Liver (tissue), 9 donors: ENCODE measurements around the gene EEA1. TPM values are rescaled to one million over a fixed set of nuclear protein-coding genes. Genes with fewer than 3 reads are reported as not detected.

Experiments used
- DNase-seq: peaks from one replicate; pipeline ENCODE4 v3.0.0-alpha.2; 2017; ENCODE audit warnings: low spot score
- H3K27ac ChIP-seq, 2 donors: one replicate each; pipeline ENCODE4 v1.7.0; 2013; ENCODE audit warnings: inconsistent platforms in 2 of 2, low read length in 2 of 2, control low read depth in 1 of 2, low read depth in 1 of 2, mild to moderate bottlenecking in 1 of 2
- H3K27me3 ChIP-seq, 4 donors: one replicate each; pipeline versions ENCODE4 v1.6.1 to v1.7.0; 2013; ENCODE audit warnings: low read length in 3 of 4, inconsistent platforms in 1 of 4, mild to moderate bottlenecking in 1 of 4, moderate library complexity in 1 of 4; ENCODE audit not compliant: control insufficient read depth in 4 of 4, insufficient read depth in 4 of 4
- H3K36me3 ChIP-seq, 4 donors: one replicate each; pipeline versions ENCODE4 v1.6.1 to v1.7.0; 2013; ENCODE audit warnings: low read length in 3 of 4, mild to moderate bottlenecking in 3 of 4, low read depth in 1 of 4, moderate library complexity in 1 of 4; ENCODE audit not compliant: control insufficient read depth in 4 of 4, insufficient read depth in 3 of 4
- H3K4me1 ChIP-seq, 4 donors: one replicate each; pipeline versions ENCODE4 v1.6.1 to v1.7.0; 2013; ENCODE audit warnings: low read length in 3 of 4, mild to moderate bottlenecking in 3 of 4, moderate library complexity in 1 of 4; ENCODE audit not compliant: control insufficient read depth in 4 of 4, insufficient read depth in 4 of 4
- H3K4me3 ChIP-seq, 3 donors: one replicate each; pipeline versions ENCODE4 v1.6.1 to v1.7.0; 2013; ENCODE audit warnings: low read length in 3 of 3, control low read depth in 1 of 3, low read depth in 1 of 3, mild to moderate bottlenecking in 1 of 3
- H3K9ac ChIP-seq, 2 donors: one replicate each; pipeline ENCODE4 v1.7.0; 2013; ENCODE audit warnings: low read length in 2 of 2, mild to moderate bottlenecking in 2 of 2, moderate library complexity in 2 of 2, control low read depth in 1 of 2, low read depth in 1 of 2
- H3K9me3 ChIP-seq, 4 donors: one replicate each; pipeline versions ENCODE4 v1.6.1 to v1.7.0; 2013; ENCODE audit warnings: low read length in 3 of 4; ENCODE audit not compliant: control insufficient read depth in 4 of 4
- FOXA1 ChIP-seq: IDR thresholded peaks from 2 replicates; pipeline ENCODE4 v1.6.1; 2016; ENCODE audit warnings: antibody characterized with exemption
- FOXA2 ChIP-seq: IDR thresholded peaks from 2 replicates; pipeline ENCODE4 v1.6.1; 2016; ENCODE audit warnings: antibody characterized with exemption
- GABPA ChIP-seq, 2 donors: IDR thresholded peaks in 1 of 2; conservative IDR thresholded peaks in 1 of 2; 2 replicates each; pipeline ENCODE4 v1.6.1; 2016; ENCODE audit warnings: antibody characterized with exemption in 2 of 2, mild to moderate bottlenecking in 1 of 2, moderate library complexity in 1 of 2
- HNF4A ChIP-seq, 2 donors: conservative IDR thresholded peaks; 2 replicates each; pipeline ENCODE4 v1.6.1; 2016; ENCODE audit warnings: antibody characterized with exemption in 2 of 2, mild to moderate bottlenecking in 2 of 2
- HNF4G ChIP-seq: IDR thresholded peaks from 2 replicates; pipeline ENCODE4 v1.6.1; 2016; ENCODE audit warnings: antibody characterized with exemption
- JUND ChIP-seq, 2 donors: IDR thresholded peaks; 2 replicates each; pipeline ENCODE4 v1.6.1; 2016; ENCODE audit warnings: antibody characterized with exemption in 2 of 2
- NR2F2 ChIP-seq: IDR thresholded peaks from 2 replicates; pipeline ENCODE4 v1.6.1; 2016; ENCODE audit warnings: antibody characterized with exemption
- RXRA ChIP-seq, 2 donors: IDR thresholded peaks; 2 replicates each; pipeline ENCODE4 v1.6.1; 2017 to 2018; ENCODE audit warnings: antibody characterized with exemption in 2 of 2, mild to moderate bottlenecking in 1 of 2
- SP1 ChIP-seq: IDR thresholded peaks from 2 replicates; pipeline ENCODE4 v1.6.1; 2018; ENCODE audit warnings: antibody characterized with exemption, mild to moderate bottlenecking
- TAF1 ChIP-seq: conservative IDR thresholded peaks from 2 replicates; pipeline ENCODE4 v1.6.1; 2016; ENCODE audit warnings: antibody characterized with exemption, mild to moderate bottlenecking
- YY1 ChIP-seq: IDR thresholded peaks from 2 replicates; pipeline ENCODE4 v1.6.1; 2016; ENCODE audit warnings: antibody characterized with exemption, mild to moderate bottlenecking
- WGBS: extraction: QIAGEN DNeasy Blood & Tissue Kit; methylation state at CpG from one replicate; pipeline ENCODE4 v1.1.7; 2013; 5-methylcytosine and 5-hydroxymethylcytosine counted together
- polyA plus RNA-seq, 2 donors: library from polyadenylated mRNA; stranded (reverse) in 1 of 2; unstranded in 1 of 2; fragments of 200-250 nt in 1 of 2; fragments of >200 nt in 1 of 2; fragmentation: Nextera tagmentation in 1 of 2; extraction: Ambion mirVana in 1 of 2; gene quantifications; one replicate each; pipeline versions ENCODE4 v1.2.1 to v1.2.3, GENCODE V29; 2013 to 2015
- total RNA-seq, 2 donors: library from RNA; depleted of rRNA; stranded (reverse); fragments of >200 nt; gene quantifications; one replicate each; pipeline ENCODE4 v1.2.3, GENCODE V29; 2014
- TF ChIP-seq, protein P1 (sequence below): IDR thresholded peaks from 2 replicates; pipeline ENCODE4 v1.6.1; 2016; ENCODE audit warnings: antibody characterized with exemption
- TF ChIP-seq, protein P2 (sequence below): IDR thresholded peaks from 2 replicates; pipeline ENCODE4 v1.6.1; 2016; ENCODE audit warnings: antibody characterized with exemption
- TF ChIP-seq, protein P3 (sequence below): IDR thresholded peaks from 2 replicates; pipeline ENCODE4 v1.6.1; 2016; ENCODE audit warnings: antibody characterized with exemption, mild to moderate bottlenecking
- TF ChIP-seq, protein P4 (sequence below): fragments of 150-350 bp; IDR thresholded peaks from 2 replicates; pipeline ENCODE4 v1.5.1; 2017; ENCODE audit warnings: improper control_type of control experiment, low read depth, low read length; ENCODE audit not compliant: missing input control
- TF ChIP-seq, protein P5 (sequence below): IDR thresholded peaks from 2 replicates; pipeline ENCODE4 v1.6.1; 2016; ENCODE audit warnings: antibody characterized with exemption
- donor health status: healthy.
- donor health status: healthy.
- donor health status: healthy.
- donor health status: healthy.
- donor health status: healthy.

Gene EEA1
- total and polyA plus RNA-seq, 4 donors = 2.5 to 15.8 (median 9.1) TPM

DNA sequence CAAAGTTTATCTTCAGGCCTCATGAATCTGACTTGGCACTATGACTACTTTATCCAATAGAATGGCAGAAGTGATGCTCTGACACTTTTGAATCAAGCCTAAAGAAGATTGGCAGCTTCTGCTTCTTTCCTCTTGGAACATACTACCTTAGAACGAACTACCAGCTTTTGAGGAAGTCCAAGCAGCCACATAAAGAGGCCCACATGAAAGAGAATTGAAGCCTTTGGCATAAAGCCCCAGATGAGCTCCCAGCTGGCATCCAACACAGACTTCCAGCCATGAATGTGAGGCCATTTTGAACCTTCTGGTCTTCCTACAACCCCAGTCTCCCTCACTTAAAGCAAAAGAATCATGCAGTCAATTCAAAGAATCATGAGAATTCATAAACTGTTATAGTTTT is 65.8 kb downstream of the EEA1 start:
- Histone ChIP-seq H3K9me3 (no peaks in the 10 kb centered on the region), H3K4me3 (no peak overlapping the region), H3K27me3 (no peaks in the 10 kb centered on the region), H3K27ac (no peak overlapping the region), H3K9ac (no peak overlapping the region), H3K4me1 (no peaks in the 10 kb centered on the region), H3K36me3 (peaks cover 0 to 4% (median 3%) of the 10 kb centered on the region in 4 donors)
- no peak for DNase-seq
- TF ChIP-seq, protein P1, sequence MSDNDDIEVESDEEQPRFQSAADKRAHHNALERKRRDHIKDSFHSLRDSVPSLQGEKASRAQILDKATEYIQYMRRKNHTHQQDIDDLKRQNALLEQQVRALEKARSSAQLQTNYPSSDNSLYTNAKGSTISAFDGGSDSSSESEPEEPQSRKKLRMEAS = no peak
- TF ChIP-seq RXRA (IDR thresholded peaks at IDR 0.05) (no peak), JUND (IDR thresholded peaks at IDR 0.05) (no peak), TAF1 (no peak), GABPA (IDR thresholded peaks at IDR 0.05 in 1 of 2, conservative IDR thresholded peaks at IDR 0.05 in 1 of 2) (no peak)
- WGBS = 78% methylated on average over 1 of the region's 1 CpG

DNA sequence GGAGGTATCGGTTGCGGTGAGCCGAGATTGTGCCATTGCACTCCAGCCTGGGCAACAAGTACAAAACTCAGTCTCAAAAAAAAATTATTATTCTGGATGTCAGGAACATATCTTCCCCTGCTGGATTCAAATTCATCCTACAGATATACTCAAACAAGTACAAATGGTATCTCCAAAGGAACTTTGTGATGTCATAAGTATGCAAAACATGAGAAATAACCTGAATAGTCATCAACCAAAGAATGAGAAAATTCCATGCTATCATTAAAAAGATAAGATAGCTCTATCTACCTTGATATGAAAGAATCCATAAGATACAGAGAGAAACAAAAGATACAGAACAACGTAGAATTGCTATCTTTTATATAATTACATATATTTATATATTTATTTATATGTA is 67.7 kb downstream of the EEA1 start:
- H3K9me3 ChIP-seq = no peaks in the 10 kb centered on the region
- no peak for DNase-seq
- H3K9ac ChIP-seq = no peak overlapping the region
- H3K27me3 ChIP-seq = no peaks in the 10 kb centered on the region
- H3K36me3 ChIP-seq = peaks cover 0 to 9% (median 5%) of the 10 kb centered on the region in 4 donors
- H3K4me3 ChIP-seq = no peak overlapping the region
- H3K4me1 ChIP-seq = no peaks in the 10 kb centered on the region
- TF ChIP-seq SP1 (no peak), YY1 (no peak), RXRA (IDR thresholded peaks at IDR 0.05) (no peak), JUND (IDR thresholded peaks at IDR 0.05) (no peak), TAF1 (no peak)
- TF ChIP-seq, protein P2, sequence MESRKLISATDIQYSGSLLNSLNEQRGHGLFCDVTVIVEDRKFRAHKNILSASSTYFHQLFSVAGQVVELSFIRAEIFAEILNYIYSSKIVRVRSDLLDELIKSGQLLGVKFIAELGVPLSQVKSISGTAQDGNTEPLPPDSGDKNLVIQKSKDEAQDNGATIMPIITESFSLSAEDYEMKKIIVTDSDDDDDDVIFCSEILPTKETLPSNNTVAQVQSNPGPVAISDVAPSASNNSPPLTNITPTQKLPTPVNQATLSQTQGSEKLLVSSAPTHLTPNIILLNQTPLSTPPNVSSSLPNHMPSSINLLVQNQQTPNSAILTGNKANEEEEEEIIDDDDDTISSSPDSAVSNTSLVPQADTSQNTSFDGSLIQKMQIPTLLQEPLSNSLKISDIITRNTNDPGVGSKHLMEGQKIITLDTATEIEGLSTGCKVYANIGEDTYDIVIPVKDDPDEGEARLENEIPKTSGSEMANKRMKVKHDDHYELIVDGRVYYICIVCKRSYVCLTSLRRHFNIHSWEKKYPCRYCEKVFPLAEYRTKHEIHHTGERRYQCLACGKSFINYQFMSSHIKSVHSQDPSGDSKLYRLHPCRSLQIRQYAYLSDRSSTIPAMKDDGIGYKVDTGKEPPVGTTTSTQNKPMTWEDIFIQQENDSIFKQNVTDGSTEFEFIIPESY = no peak
- TF ChIP-seq, protein P3, sequence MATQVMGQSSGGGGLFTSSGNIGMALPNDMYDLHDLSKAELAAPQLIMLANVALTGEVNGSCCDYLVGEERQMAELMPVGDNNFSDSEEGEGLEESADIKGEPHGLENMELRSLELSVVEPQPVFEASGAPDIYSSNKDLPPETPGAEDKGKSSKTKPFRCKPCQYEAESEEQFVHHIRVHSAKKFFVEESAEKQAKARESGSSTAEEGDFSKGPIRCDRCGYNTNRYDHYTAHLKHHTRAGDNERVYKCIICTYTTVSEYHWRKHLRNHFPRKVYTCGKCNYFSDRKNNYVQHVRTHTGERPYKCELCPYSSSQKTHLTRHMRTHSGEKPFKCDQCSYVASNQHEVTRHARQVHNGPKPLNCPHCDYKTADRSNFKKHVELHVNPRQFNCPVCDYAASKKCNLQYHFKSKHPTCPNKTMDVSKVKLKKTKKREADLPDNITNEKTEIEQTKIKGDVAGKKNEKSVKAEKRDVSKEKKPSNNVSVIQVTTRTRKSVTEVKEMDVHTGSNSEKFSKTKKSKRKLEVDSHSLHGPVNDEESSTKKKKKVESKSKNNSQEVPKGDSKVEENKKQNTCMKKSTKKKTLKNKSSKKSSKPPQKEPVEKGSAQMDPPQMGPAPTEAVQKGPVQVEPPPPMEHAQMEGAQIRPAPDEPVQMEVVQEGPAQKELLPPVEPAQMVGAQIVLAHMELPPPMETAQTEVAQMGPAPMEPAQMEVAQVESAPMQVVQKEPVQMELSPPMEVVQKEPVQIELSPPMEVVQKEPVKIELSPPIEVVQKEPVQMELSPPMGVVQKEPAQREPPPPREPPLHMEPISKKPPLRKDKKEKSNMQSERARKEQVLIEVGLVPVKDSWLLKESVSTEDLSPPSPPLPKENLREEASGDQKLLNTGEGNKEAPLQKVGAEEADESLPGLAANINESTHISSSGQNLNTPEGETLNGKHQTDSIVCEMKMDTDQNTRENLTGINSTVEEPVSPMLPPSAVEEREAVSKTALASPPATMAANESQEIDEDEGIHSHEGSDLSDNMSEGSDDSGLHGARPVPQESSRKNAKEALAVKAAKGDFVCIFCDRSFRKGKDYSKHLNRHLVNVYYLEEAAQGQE = no peak
- H3K27ac ChIP-seq = no peak overlapping the region
- 99% methylated on average over 4 of the region's 4 CpGs for WGBS

DNA sequence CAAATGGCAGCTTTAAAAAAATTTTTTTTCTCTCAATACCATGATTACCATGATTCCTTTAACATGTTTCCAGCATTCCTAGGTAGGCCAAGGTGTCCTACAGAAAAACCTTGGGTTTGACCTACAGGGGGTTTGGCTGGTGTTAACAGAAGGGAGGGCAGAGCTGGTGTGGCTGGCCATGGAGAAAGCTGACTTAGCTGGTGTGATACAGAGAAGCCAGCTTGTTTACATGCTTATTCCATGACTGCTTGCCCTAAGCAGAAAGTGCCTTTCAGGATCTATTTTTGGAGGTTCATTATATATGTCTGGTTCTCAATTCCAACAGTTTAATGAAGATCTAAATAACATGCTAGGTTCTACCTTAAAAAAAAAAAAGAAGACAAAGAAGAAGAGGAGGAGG is 68.6 kb downstream of the EEA1 start:
- Histone ChIP-seq H3K9ac (no peak overlapping the region), H3K4me3 (no peak overlapping the region), H3K27me3 (no peaks in the 10 kb centered on the region), H3K36me3 (peaks cover 0 to 9% (median 5%) of the 10 kb centered on the region in 4 donors), H3K27ac (no peak overlapping the region), H3K9me3 (no peaks in the 10 kb centered on the region), H3K4me1 (peaks cover 0 to 3% (median 0%) of the 10 kb centered on the region in 4 donors)
- no peak for TF ChIP-seq JUND (IDR thresholded peaks at IDR 0.05)
- no peak for TF ChIP-seq SP1
- TF ChIP-seq FOXA1 = no peak
- no peak for TF ChIP-seq RXRA (IDR thresholded peaks at IDR 0.05)
- TF ChIP-seq, protein P4, sequence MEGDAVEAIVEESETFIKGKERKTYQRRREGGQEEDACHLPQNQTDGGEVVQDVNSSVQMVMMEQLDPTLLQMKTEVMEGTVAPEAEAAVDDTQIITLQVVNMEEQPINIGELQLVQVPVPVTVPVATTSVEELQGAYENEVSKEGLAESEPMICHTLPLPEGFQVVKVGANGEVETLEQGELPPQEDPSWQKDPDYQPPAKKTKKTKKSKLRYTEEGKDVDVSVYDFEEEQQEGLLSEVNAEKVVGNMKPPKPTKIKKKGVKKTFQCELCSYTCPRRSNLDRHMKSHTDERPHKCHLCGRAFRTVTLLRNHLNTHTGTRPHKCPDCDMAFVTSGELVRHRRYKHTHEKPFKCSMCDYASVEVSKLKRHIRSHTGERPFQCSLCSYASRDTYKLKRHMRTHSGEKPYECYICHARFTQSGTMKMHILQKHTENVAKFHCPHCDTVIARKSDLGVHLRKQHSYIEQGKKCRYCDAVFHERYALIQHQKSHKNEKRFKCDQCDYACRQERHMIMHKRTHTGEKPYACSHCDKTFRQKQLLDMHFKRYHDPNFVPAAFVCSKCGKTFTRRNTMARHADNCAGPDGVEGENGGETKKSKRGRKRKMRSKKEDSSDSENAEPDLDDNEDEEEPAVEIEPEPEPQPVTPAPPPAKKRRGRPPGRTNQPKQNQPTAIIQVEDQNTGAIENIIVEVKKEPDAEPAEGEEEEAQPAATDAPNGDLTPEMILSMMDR = no peak
- no peak for TF ChIP-seq TAF1
- TF ChIP-seq NR2F2 = no peak
- TF ChIP-seq, protein P1 = no peak
- no peak for TF ChIP-seq YY1
- TF ChIP-seq HNF4G = no peak
- TF ChIP-seq HNF4A (conservative IDR thresholded peaks at IDR 0.05) = no peak
- TF ChIP-seq FOXA2 = no peak
- TF ChIP-seq, protein P5, sequence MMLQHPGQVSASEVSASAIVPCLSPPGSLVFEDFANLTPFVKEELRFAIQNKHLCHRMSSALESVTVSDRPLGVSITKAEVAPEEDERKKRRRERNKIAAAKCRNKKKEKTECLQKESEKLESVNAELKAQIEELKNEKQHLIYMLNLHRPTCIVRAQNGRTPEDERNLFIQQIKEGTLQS = no peak
- DNase-seq = no peak
